Measurements from ENCODE around the gene GLCCI1. TPM values are rescaled to one million over a fixed set of nuclear protein-coding genes. Genes with fewer than 3 reads are reported as not detected.

Gene GLCCI1
- total and polyA plus RNA-seq, 2 donors (not counting 3 experiments of a cell fraction or from before 2014, with no cell fraction given), result 2.3 to 5.6 TPM

DNA sequence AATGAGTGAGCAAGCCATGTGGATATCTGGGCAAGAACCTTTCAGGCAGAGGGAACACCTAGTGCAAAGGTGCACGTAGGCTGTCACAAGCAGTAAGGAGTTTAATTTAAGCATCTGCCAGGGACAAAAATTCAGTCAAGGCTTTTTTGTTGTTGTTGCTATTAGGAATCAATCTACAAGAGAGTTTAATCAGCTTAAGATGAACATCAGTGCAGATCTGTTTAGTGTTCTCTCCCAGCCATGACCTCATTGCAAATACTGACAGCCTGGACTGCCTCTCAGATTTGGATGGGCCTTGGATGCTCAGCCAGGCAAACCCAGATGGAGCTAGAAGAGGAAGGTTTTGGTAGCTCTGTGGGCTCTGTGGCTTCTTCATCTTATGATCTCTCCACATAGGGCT is 3.3 kb upstream of the GLCCI1 start:
- H3K79me2 ChIP-seq (ENCODE audit: control insufficient read depth, insufficient read depth, low read length), result no peaks in the 10 kb centered on the region
- no TSS peak for BruUV-seq (replicated peaks)
- H2AFZ ChIP-seq (ENCODE audit: low read depth, low read length), result no peak overlapping the region
- dilution Hi-C loops (cut with MboI; ENCODE audit: extremely low pct_ligation_motif_present, low sequenced_read_pairs) (no loop called here), intact Hi-C loops (cut with micrococcal nuclease) (no loop called here)
- no peaks in the 10 kb centered on the region for H3K9me1 ChIP-seq (replicated peaks; ENCODE audit: control insufficient read depth, extremely low read depth, insufficient read depth, low read length)
- FAIRE-seq (no peak), DNase-seq (ENCODE audit: low read depth, low spot score) (no peak)
- no peaks in the 10 kb centered on the region for H3K9me3 ChIP-seq (replicated peaks; ENCODE audit: control insufficient read depth, insufficient read depth, low read length)
- no peak overlapping the region for H3K4me2 ChIP-seq (ENCODE audit: insufficient read depth, low read length)
- H3K9ac ChIP-seq (replicated peaks; ENCODE audit: extremely low read depth, insufficient read depth, low read length), result no peak overlapping the region
- no peak for TF ChIP-seq POLR2AphosphoS5 (IDR thresholded peaks at IDR 0.05; ENCODE audit: insufficient read depth, low read depth, low read length)
- TF ChIP-seq, protein P1, sequence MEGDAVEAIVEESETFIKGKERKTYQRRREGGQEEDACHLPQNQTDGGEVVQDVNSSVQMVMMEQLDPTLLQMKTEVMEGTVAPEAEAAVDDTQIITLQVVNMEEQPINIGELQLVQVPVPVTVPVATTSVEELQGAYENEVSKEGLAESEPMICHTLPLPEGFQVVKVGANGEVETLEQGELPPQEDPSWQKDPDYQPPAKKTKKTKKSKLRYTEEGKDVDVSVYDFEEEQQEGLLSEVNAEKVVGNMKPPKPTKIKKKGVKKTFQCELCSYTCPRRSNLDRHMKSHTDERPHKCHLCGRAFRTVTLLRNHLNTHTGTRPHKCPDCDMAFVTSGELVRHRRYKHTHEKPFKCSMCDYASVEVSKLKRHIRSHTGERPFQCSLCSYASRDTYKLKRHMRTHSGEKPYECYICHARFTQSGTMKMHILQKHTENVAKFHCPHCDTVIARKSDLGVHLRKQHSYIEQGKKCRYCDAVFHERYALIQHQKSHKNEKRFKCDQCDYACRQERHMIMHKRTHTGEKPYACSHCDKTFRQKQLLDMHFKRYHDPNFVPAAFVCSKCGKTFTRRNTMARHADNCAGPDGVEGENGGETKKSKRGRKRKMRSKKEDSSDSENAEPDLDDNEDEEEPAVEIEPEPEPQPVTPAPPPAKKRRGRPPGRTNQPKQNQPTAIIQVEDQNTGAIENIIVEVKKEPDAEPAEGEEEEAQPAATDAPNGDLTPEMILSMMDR (IDR thresholded peaks at IDR 0.05; ENCODE audit: extremely low read depth in 1 of 2, insufficient read depth in 1 of 2, low read depth in 1 of 2, low read length in 2 of 2), result no peak
- TF ChIP-seq GATA2 (IDR thresholded peaks at IDR 0.05; ENCODE audit: insufficient read depth, insufficient read length, low read depth, low read length), result no peak
- no peak for TF ChIP-seq MYC (IDR thresholded peaks at IDR 0.05; ENCODE audit: low read depth, low read length)
- no peak for TF ChIP-seq JUN (IDR thresholded peaks at IDR 0.05; ENCODE audit: borderline replicate concordance, insufficient read depth, insufficient read length, low read depth)
- no peak for TF ChIP-seq EZH2 (IDR thresholded peaks at IDR 0.05; ENCODE audit: borderline replicate concordance, low read depth, low read length, severe bottlenecking)
- TF ChIP-seq FOS (IDR thresholded peaks at IDR 0.05; ENCODE audit: borderline replicate concordance, insufficient read depth, low read length), result no peak
- TF ChIP-seq POLR2A (IDR thresholded peaks at IDR 0.05; ENCODE audit: low read depth, low read length), result no peak
- TF ChIP-seq, protein P2, sequence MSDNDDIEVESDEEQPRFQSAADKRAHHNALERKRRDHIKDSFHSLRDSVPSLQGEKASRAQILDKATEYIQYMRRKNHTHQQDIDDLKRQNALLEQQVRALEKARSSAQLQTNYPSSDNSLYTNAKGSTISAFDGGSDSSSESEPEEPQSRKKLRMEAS (IDR thresholded peaks at IDR 0.05; ENCODE audit: insufficient read depth, insufficient read length), result no peak
- H3K36me3 ChIP-seq (ENCODE audit: control insufficient read depth in 2 of 2, extremely low read depth in 1 of 2, insufficient read depth in 2 of 2, low read length in 2 of 2), result no peaks in the 10 kb centered on the region
- no peaks in the 10 kb centered on the region for H4K20me1 ChIP-seq (replicated peaks; ENCODE audit: control insufficient read depth, extremely low read depth, insufficient read depth, low read length)
- CTCF ChIA-PET, result interaction anchor here (1.4 to 6.9 kb wide), 3 partner anchors 11 to 284 kb away, joined by 3 to 41 read pairs (median 23); no protein-coding TSS in a partner anchor
- peaks cover 5% of the 10 kb centered on the region for H3K4me1 ChIP-seq (ENCODE audit: control insufficient read depth, extremely low read depth, insufficient read depth, low read length)
- H3K4me3 ChIP-seq (replicated peaks in 1 of 3; ENCODE audit: insufficient read depth in 1 of 3, low read depth in 1 of 3, low read length in 3 of 3), result no peak overlapping the region
- H3K27me3 ChIP-seq (ENCODE audit: control insufficient read depth in 2 of 2, insufficient read depth in 2 of 2, low read length in 2 of 2), result no peaks in the 10 kb centered on the region
- POLR2A ChIA-PET, result no interaction called here
- H3K27ac ChIP-seq (ENCODE audit: insufficient read depth, low read depth, low read length), result no peak overlapping the region
